Omental fat pad (tissue), 4 donors: ENCODE data around the gene CEP250. TPM values are rescaled to one million over a fixed set of nuclear protein-coding genes. Genes with fewer than 3 reads are reported as not detected.
"Not testable (repeated sequence)": the region's sequence is repeated elsewhere in the genome, so short reads cannot be mapped to it uniquely, and the experiment has no call there.

Experiments
- ATAC-seq: fragments of 150-250 bp; one replicate; pipeline ENCODE4 v1.9.1; 2016; ENCODE audit warnings: mild to moderate bottlenecking, moderate library complexity; ENCODE audit not compliant: low FRiP score
- DNase-seq: peaks from one replicate; pipeline ENCODE4 v3.0.0-alpha.2; 2019; ENCODE audit warnings: low spot score
- CTCF ChIP-seq, 3 donors: fragments of 450-650 bp; IDR thresholded peaks; one replicate each; pipeline ENCODE4 v1.5.1; 2016 to 2017; ENCODE audit warnings: antibody characterized with exemption in 3 of 3, mild to moderate bottlenecking in 3 of 3, moderate library complexity in 2 of 3
- total RNA-seq, 4 donors: library from RNA; depleted of rRNA; stranded (reverse); fragments of >200 nt; gene quantifications; one replicate each; pipeline ENCODE4 v1.1.0, GENCODE V29; 2016

CEP250 gene
- total RNA-seq, 4 donors from 2014 or later = 14.6 to 25.4 (median 16.2) TPM

- DNase-seq = no peak
- no peak for TF ChIP-seq CTCF (IDR thresholded peaks at IDR 0.05)
- no peak for ATAC-seq
Observed at GRCh38 chr20:35443003-35443402, 12.4 kb upstream of the CEP250 start.

- DNase-seq (no peak), ATAC-seq (no peak)
- no peak for TF ChIP-seq CTCF (IDR thresholded peaks at IDR 0.05)
Observed at GRCh38 chr20:35444226-35444625, 11.2 kb upstream of the CEP250 start.

- no peak for TF ChIP-seq CTCF (IDR thresholded peaks at IDR 0.05)
- no peak for DNase-seq
- ATAC-seq = no peak
Observed at GRCh38 chr20:35446356-35447078, 8.9 kb upstream of the CEP250 start.

GRCh38 chr20:35447082-35447789 lies 8.2 kb upstream of the CEP250 start:
- peak in 2 of 3 donors; percentile 13 to 80 for TF ChIP-seq CTCF (IDR thresholded peaks at IDR 0.05)
- peak; percentile 93 for ATAC-seq
- peak; percentile 96 for DNase-seq

- no peak for ATAC-seq
- TF ChIP-seq CTCF (IDR thresholded peaks at IDR 0.05) = no peak
- no peak for DNase-seq
Observed at GRCh38 chr20:35448788-35449373, 6.5 kb upstream of the CEP250 start.

- not testable (repeated sequence) for ATAC-seq, DNase-seq
Observed at GRCh38 chr20:35449855-35450254, 5.5 kb upstream of the CEP250 start.

GRCh38 chr20:35451295-35451694 lies 4.1 kb upstream of the CEP250 start:
- DNase-seq (no peak), ATAC-seq (no peak)
- no peak for TF ChIP-seq CTCF (IDR thresholded peaks at IDR 0.05)
